A204.1 (cell line): Measurements from ENCODE around the gene NACC1.

Experiments used
- FAIRE-seq: peaks from 2 replicates; lab custom pipeline; 2012; peaks lifted over from hg19 to GRCh38; lab: Jason Lieb, UNC

The NACC1 gene

GRCh38 chr19:13087795-13088537, 30.1 kb upstream of the NACC1 start:
- no peak for FAIRE-seq

GRCh38 chr19:13089139-13089856, 28.8 kb upstream of the NACC1 start:
- no peak for FAIRE-seq

- no peak for FAIRE-seq
Observed at GRCh38 chr19:13089857-13090507, 28.1 kb upstream of the NACC1 start.

GRCh38 chr19:13090511-13091231, 27.4 kb upstream of the NACC1 start:
- FAIRE-seq, result no peak

- no peak for FAIRE-seq
Observed at GRCh38 chr19:13091400-13092157, 26.5 kb upstream of the NACC1 start.

- no peak for FAIRE-seq
Observed at GRCh38 chr19:13092158-13092543, 25.9 kb upstream of the NACC1 start.

GRCh38 chr19:13092606-13093235, 25.3 kb upstream of the NACC1 start:
- FAIRE-seq, result no peak

GRCh38 chr19:13093407-13094105, 24.5 kb upstream of the NACC1 start:
- no peak for FAIRE-seq

GRCh38 chr19:13094106-13094504, 24.0 kb upstream of the NACC1 start:
- FAIRE-seq, result no peak

GRCh38 chr19:13094771-13095392, 23.2 kb upstream of the NACC1 start:
- FAIRE-seq, result no peak

- no peak for FAIRE-seq
Observed at GRCh38 chr19:13095393-13095784, 22.7 kb upstream of the NACC1 start.

- FAIRE-seq, result no peak
Observed at GRCh38 chr19:13095934-13096927, 21.8 kb upstream of the NACC1 start.

GRCh38 chr19:13097033-13097462, 21.0 kb upstream of the NACC1 start:
- no peak for FAIRE-seq

GRCh38 chr19:13097463-13098258, 20.4 kb upstream of the NACC1 start:
- FAIRE-seq, result no peak

GRCh38 chr19:13098277-13099072, 19.6 kb upstream of the NACC1 start:
- FAIRE-seq, result no peak

- FAIRE-seq, result no peak
Observed at GRCh38 chr19:13099073-13099999, 18.7 kb upstream of the NACC1 start.
